Tibial nerve (tissue), 4 donors: ENCODE data around the gene KIF3B.

Source experiments
- CTCF ChIP-seq, 5 experiments: fragments of 200-600 bp in 3 of 5; fragments of 450-650 bp in 2 of 5; sonication (generic) in 3 of 5; IDR thresholded peaks; one replicate each; pipeline ENCODE4 v1.5.1; 2016 to 2019; ENCODE audit warnings: antibody characterized with exemption in 5 of 5, mild to moderate bottlenecking in 3 of 5, moderate library complexity in 2 of 5
- EP300 ChIP-seq, 2 donors: sonication (generic); formaldehyde crosslinking; IDR thresholded peaks; one replicate each; pipeline ENCODE4 v1.6.1; 2017; ENCODE audit warnings: antibody characterized with exemption in 2 of 2, mild to moderate bottlenecking in 1 of 2

- no peak for TF ChIP-seq CTCF (IDR thresholded peaks at IDR 0.05)
- TF ChIP-seq EP300 (IDR thresholded peaks at IDR 0.05) = no peak
Observed at GRCh38 chr20:32244959-32245358, 32.5 kb upstream of the KIF3B start.
